Ecto neural progenitor cell (in vitro differentiated cells): ENCODE data around the gene ARHGAP9.
"Not testable (repeated sequence)": the region's sequence is repeated elsewhere in the genome, so short reads cannot be mapped to it uniquely, and the experiment has no call there.

Experiments
- DNase-seq: peaks from one replicate; pipeline ENCODE4 v3.0.0-alpha.2; 2018; ENCODE audit warnings: low spot score

Gene ARHGAP9

DNA sequence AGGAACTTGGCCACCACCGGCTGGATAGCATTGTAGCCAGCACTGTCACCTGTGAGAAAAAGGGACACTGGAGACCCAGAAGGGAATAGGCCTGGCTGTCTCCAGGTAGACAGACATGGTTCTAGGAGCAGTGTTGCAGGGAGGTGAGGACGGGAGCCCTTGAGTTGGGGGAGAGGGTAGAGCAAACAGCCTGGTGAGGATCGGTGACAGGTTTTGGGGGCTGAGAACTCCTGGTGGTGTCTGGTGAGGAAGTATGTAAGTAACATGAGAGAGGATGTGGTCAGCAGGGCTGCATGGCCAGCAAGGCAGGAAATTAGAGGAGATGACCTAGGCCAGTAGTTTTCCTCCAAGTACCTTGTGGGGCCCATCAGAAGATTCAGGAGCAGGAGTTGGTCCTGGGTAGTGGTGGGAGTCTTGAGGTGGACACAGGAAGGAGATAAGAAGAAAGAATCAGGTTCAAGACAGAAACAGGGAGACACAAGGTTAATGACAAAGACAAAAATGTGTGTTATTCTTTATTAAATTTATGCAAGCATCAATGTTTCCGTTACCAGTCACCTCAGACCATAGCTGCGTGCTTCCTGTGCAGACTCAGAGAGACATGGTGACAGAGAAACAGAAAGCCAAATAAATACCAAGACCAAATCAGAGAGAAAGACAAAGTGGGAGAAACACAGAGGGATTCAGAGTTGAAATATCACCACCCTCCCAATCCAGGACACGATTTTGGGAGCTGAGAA, at the start of gene ARHGAP9:
Gene ARHGAP9 (minus strand): TSS at position 491 of the 740 bp plus-strand sequence. CDS start 460 bp downstream, at position 31.
- no peak for DNase-seq

DNA sequence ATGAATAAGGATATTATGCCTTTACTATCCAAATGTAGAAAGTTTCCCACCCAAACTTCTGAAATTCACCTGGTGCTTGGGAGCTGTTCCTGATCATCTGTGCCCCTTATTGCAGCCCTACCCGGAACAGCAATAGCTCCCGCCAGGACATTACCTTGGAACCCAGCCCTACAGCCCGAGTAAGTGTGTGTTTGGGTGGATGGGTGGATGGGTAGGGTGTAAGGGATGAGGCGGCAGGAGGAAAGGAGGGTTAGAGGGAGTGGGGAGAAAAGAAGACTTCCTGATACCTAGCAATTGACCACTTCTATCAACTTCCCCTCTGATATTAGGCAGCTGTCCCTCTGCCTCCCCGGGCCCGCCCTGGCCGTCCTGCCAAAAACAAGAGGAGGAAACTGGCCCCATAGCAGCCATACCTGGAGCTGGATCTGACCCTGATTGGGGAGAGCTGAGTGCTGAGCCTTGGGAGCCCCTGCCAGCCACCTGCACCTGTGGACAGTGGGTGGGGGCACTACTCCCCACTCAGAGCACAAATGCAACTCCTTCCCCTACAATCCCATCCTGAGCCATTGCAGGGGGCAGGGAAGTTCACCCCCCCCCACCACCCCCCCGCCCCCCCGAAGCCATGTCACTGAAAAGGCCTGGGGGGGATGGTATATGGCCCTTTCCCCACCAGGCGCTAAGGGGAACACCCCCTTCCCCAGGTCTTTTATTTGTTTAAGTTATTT, 49.3 kb upstream of the ARHGAP9 start:
- no peak for DNase-seq

DNA sequence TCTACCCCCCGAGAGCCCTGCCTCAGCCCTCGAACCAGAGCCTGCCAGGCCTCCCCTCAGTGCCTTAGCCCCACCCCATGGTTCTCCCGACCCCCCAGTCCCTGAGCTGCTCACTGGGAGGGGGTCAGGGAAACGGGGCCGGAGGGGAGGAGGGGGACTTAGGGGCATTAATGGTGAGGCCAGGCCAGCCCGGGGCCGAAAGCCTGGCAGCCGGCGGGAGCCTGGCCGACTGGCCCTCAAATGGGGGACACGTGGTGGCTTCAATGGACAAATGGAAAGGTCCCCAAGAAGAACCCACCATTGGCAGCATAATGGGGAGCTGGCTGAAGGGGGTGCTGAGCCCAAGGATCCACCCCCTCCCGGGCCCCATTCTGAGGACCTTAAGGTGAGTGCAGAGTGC, 48.5 kb upstream of the ARHGAP9 start:
- DNase-seq: no peak

DNA sequence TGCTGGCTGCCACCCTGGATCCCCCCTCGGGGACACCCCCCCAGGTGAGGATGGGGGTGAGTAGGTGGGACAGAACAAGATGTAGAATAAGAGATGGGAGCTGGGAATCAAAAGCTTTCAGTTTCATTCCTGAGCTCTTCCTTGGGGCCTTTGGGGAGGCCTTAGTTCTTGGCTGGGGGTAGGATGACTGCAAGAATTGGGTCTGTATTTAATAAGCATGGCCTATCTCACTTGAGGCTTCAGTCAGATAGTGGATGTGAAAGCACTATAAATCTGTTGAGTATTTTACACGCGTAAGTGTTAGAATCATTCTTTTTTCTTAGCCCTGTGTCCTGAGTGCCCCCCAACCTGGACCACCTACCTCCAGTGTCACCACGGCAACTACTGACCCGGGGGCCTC, 47.5 kb upstream of the ARHGAP9 start:
- no peak for DNase-seq

DNA sequence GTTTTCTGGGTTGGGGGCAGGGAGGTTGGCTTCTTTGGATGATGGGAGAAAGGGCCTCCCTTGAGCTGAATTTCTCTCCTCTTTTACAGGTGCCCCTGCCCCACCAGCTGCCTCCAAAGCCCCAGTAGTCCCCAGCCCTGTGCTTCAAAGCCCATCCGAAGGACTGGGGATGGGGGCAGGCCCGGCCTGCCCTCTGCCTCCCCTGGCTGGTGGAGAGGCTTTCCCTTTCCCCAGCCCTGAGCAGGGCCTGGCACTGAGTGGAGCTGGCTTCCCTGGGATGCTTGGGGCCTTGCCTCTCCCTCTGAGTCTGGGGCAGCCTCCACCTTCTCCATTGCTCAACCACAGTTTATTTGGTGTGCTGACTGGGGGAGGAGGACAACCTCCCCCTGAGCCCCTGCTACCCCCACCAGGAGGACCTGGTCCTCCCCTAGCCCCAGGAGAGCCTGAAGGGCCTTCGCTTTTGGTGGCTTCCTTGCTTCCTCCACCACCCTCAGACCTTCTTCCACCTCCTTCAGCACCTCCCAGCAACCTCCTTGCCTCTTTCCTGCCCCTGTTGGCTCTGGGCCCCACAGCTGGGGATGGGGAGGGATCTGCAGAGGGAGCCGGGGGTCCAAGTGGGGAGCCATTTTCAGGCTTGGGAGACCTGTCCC, 46.9 kb upstream of the ARHGAP9 start:
- no peak for DNase-seq

DNA sequence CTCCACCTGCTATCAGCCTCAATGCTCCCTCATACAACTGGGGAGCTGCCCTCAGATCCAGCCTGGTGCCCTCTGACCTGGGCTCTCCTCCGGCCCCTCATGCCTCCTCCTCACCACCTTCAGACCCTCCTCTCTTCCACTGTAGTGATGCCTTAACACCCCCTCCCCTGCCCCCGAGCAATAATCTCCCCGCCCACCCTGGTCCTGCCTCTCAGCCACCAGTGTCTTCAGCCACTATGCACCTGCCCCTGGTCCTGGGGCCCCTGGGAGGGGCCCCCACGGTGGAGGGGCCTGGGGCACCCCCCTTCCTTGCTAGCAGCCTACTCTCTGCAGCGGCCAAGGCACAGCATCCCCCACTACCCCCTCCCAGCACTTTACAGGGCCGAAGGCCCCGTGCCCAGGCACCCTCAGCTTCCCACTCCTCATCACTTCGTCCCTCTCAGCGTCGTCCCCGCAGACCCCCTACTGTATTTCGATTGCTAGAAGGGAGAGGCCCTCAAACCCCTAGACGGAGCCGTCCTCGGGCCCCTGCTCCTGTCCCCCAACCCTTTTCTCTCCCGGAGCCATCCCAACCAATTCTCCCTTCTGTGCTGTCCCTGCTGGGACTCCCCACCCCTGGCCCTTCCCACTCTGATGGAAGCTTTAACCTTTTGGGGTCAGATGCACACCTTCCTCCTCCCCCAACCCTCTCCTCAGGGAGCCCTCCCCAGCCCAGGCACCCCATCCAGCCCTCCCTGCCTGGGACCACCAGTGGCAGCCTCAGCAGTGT, 46.1 kb upstream of the ARHGAP9 start:
- DNase-seq: no peak

DNA sequence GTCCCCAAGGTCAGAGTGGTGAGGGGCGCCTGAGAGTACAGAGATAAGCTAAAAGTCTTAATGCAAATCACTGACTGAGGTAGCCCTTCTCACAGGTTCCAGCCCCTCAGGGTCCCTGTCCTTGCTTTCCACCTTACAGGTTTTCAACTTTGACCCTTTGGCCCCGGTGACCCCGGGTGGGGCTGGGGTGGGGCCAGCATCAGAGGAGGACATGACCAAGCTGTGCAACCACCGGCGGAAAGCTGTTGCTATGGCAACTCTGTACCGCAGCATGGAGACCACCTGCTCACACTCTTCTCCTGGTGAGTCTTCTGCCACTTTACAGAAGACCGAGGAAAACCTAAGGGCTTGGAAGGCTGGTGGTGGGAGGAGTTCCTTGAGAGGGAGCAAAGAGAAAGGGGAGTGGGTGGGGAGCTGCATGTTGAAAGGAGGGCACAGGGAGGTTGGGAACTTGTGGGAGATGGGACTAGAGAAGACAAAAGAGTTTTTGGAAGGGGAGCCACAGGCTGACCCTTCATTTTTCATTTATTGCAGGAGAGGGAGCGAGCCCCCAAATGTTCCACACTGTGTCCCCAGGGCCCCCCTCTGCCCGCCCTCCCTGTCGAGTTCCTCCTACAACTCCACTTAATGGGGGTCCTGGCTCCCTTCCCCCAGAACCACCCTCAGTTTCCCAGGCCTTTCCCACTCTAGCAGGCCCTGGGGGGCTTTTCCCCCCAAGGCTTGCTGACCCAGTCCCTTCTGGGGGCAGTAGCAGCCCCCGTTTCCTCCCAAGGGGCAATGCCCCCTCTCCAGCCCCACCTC, 45.3 kb upstream of the ARHGAP9 start:
- DNase-seq: peak; percentile 58

DNA sequence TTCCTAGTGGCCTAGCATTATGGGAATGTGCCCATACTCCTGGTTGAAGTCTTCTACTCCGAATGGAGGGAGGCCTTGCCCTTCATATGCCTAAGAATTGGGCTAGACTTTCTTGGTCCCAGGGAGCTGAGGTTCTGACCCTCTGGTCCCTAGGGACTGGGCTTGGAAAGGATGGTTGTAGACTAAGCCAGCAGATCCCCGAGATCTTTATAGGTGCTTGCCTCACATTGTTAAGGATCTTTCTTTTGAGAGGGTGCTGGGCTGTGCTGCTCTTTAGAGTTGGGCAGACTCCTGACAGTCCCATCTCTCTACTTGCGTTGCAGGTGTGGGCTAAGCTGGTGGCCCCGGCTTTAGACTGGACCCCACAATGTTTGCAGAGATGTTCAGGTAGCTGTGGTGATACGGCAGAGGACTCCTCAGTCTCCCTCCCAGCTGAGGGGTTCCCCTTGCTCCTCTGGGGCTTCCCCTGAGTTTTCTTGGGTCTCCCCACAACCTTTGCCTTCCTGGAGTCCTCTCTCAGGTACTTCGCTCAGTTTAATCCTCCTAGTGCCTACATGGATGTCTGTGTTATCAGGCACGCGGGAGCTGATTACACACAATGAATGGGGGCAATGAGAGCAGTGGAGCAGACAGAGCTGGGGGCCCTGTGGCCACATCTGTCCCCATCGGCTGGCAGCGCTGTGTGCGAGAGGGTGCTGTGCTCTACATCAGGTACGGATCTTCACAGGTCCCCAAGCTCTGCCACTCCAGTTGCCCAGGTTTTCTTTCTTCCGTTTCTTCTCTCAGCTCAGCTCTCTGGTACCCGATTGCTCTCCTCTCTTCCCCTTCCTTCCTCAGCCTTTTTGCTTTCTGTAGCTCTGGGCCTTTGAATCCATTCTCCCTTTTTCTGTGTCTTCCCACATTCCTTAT, 44.3 kb upstream of the ARHGAP9 start:
- DNase-seq: peak; percentile 54

DNA sequence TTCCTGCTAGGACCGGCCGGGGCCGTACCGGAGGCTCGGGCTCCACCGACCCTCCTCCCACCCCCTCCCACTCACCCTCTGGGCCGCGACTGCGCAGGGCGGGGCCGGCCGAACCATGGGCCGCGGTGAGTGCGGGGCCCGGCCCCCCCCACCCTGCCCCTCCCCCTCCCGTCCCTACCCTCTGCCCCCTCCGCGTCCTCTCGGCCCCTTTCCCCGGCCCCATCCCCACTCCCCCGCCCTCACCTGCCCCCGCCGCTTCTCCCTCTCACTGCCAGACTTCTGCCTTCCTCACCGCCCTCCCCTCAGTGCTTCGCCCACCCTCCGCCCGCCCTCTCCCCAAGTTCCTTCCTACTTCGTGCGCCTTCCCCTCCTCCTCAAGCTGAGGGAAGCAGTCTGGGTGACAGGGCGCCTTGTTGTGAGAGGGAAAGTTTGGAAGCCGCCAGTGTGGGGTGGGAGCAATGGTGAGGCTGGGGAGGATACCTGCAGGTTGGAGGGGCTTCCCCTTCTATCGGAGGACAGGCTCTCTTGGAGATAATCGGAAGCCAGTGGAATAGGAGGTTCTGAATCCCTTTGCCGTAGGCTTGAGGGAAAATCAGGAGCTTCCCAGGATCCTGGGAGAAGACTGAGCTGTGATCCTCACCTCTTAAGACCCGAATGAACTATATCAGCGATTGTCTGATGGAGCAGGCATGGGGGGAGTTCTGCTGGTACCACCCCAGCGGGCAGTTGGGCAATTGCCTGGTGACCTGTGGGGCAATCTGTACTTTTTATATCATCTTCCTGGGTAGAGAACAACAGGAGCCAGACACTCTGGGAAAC, 43.4 kb upstream of the ARHGAP9 start:
- DNase-seq: no peak

DNA sequence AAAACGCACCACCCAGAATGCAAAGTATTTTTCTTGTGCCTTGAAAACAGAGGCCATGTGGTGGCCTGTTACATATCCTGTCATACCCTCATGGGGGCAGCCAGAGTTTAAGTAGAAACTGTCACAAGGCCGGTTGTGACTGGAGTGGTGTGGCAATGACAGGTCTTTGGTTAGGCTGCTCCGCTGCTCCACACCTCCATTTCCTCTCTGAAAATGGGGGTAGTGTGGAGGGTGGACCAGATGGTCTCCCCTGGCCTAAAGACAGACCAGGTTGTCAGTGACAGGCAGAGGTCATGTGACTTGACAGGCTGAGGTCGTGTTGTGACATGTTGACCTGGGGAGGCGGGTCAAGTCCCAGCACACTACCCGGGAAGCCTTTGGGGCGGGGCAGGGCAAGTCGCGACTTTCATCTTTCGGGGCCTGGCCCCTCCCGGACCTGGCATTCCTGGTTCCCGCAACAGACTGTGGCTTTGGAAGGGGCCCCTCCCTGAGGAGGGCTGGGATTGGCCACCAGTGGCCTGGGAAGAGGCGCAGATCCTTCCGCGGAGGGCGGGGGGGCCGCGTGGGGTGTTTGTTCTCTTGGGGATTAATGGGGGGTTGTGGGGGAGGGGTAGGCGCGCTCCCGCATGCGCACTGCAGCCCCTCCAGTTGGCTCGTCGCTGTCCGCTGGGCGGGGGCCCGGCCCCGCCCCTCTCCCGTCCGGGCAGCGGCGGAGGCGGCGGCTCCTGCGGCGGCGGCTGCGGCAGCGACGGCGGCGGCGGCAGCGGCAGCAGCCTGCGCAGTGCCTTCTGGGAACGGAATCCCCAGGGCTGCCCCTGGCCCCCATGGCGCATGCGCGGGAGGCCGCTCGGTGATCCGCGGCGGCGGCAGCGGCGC, 42.6 kb upstream of the ARHGAP9 start, which contains the start of gene MBD6:
Gene MBD6 (plus strand): TSS at position 814 of the 876 bp plus-strand sequence. CDS start 1,480 bp downstream, outside the sequence.
- DNase-seq: peak; percentile 99

DNA sequence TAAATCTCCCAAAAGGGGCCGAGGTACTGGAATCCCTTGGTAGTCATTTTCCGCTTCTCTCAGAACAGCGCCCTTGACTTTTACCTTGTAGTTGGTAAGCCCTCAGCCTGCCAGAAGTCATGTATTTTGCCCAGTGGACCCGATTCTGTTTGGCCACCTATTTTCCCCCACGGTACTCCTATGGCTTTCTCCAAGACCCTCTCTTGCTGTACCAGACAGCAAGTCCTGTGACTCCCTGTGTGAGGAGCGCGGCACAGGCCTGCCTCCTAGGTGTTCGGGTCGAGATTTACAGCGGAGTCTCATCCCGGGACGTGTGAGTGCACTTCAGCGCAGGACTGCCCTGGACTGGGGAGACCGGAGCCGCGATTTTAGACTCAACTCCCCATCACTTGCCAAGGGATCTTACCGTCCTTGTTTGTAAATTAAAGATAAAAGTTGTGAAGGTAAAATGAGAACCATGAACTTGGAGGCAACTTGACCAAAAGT, 41.9 kb upstream of the ARHGAP9 start:
- peak; percentile 72 for DNase-seq

DNA sequence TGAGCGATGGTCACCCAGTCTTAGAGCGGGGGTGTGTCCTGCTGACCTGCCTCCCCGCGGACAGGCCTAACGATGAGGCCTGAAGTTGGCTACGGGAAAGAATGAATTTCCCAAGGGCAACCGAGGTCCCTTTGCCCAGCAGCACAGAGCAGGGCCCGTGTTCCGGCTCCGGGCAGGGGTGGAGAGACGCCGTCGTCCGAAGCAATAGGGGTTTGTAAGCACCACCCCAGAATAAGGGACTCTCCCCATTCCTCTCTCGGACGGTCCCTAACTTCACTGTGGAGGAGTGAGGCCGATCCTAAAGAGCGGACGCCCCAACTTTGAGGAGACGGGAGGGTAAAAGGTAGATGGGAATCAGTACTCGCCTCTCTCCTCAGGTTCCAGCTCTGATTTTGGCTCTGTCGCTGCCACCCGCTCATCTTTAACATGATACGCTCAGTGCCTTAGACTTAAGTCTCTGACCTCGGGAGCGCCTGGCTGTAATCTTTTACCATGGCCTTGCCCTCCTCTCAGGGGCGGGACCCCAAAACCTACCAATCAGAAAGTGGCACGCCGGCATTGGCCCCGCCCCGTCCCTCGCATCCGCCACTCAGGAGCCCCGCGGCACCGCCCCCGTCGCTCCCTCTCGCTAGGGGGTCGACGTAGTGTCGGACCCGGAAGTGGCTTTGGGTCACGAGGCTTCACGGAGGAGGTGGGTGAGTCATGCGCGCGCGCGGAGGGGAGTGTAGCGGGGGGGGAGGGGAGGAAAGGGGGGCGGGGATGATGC, 40.6 kb upstream of the ARHGAP9 start, which contains the start of gene DDIT3:
Gene DDIT3 (minus strand): TSS at position 462 of the 766 bp plus-strand sequence. CDS start 3,108 bp downstream, outside the sequence.
- peak; percentile 100 for DNase-seq

DNA sequence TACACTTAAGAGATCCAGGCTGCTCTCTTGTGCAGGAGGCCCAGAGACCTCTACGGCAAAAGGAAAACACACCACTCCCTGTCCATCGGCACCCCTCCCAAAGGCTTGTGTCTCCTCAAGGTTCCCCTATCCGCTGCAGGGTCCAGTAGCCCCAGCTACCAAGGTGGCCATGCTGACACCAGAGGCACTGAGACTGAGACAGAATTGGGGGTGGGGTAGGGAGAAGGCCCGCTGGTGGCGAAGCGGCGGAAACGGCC, 40.1 kb upstream of the ARHGAP9 start:
- DNase-seq: peak; percentile 80

DNA sequence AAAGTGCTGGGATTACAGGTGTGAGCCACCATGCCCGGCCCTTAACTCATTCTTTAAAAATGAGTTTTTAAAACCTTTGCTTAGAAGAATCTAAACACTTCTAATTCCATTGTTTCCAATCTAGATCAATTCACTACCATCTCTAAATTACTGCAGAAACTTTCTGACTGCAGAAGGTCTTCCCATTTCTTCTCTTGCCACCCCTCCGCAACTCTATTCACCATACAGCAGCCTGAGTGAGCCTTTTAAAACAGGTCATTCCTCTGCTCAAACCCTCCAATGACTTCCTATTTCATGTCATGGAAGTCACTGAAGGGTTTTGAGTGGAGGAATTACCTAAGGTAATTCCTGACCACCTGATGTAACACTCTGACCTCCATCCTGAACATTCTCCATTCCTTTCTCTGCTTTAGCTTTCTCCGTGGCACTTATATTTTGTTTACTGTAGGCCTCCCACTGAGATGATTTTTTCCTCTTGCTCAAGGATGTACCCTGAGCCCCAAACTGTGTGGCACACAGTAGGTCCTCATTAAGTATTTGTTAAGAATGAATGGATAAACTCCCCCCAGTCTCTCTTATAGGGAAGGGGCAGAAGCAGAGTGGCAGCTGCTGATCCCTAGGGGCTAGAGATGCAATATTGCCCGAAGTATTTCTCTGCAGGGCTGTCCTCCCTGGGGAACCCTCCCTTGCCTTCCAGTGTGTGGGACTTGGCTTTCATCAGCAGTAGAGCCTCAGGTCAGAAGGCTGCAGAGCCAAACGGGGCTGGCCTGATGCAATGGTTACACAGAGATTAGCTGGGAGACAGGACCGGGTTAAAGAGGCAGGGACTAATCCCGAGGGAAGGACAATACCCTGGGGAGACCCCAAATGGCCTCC, 39.5 kb upstream of the ARHGAP9 start:
- DNase-seq: peak; percentile 75

DNA sequence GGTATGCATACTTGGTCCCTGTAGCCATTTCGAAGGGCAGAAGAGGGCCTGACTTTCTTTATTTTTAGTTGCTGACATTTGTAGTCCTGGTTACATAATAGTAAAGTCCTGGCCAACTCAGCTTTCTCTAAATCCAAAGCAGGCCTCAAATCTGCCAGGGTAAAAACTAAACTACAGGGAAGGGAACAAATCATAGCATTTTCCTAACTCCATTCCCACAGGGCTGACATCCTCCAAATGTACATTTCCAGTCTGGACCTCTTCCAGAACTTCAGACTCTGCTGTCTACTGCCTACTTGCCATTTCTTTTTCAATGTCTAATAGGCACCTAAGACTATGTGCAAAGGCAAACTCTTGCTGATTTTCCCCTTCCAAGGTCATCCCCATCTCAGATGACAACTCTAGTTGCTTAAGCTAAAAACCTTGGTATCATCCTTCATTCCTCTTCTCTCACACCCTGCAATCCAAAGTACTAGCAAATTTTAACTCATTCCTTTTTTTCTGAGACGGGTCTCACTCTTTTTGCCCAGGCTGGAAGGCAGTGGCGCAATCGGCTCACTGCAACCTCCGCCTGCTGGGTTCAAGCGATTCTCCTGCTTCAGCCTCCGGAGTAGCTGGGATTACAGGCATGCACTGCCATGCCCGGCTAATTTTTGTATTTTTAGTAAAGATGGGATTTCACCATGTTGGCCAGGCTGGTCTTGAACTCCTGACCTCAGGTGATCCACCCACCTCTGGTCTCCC, 38.7 kb upstream of the ARHGAP9 start:
- DNase-seq: no peak

DNA sequence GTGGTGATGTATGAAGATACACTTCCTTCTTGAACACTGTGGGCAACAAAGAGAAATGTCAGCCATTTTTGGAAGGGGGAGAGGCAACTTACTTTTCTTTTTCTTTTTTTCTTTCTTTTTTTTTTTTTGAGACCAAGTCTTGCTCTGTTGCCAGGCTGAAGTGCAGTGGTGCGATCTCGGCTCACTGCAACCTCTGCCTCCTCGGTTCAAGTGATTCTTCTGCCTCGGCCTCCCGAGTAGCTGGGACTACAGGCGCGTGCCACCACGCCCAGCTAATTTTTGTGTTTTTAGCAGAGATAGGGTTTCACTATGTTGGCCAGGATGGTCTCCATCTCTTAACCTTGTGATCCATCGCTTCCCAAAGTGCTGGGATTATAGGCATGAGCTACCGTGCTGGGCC, 38.1 kb upstream of the ARHGAP9 start:
- DNase-seq: not testable (repeated sequence)
